ENCODE results near the gene RALGDS. TPM values are rescaled to one million over a fixed set of nuclear protein-coding genes. Genes with fewer than 3 reads are reported as not detected.

The RALGDS gene
- total RNA-seq, 1 experiment from 2014 or later: 22.9 TPM

DNA sequence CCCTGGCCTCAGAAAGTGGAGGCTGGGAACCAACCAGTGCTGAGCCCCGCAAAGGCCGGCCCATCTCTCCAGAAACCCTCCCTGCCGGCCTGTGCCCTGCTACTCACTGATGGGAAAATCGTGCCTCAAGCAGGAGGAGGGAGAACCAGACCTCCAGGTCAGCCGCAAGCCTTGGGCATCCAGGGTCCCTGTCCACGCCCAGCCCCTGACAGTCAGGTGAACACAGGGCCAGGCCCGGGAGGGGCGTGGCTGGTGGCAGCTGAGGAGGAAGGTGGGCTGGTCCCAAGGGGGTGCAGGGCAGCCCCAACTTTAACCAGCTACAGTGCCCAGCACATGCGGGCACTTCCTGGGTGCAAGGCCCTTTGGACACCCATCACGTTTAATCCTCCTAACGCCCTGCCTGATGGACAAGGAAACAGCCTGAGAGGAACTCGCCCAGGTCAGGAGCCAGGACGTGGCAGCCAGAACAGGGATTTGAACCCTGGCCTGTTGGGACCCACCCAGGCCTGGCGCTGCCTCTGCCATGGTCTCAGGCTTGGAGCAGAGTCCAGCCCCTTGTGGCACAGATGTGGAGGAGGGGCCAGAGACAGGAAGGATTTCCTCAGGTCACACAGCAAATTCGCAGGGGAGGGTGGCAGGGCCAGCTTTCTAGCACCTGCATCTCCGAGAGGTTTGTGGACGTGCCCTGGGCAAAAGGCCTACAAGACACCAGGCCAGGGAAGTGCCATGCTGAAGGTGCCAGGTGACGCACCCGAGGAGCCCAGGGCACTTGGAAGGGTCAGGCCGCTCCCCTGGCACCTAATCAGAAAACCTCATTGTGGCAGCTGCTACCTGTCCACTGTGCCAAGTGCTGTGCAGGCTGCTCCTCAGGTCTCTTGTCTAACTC, 4.5 kb downstream of the RALGDS start (continued):
- no peak for TF ChIP-seq ZNF423 (CRISPR knock-in tag; IDR thresholded peaks at IDR 0.05)
- no peak for TF ChIP-seq TEAD1 (CRISPR knock-in tag; IDR thresholded peaks at IDR 0.05)
- TF ChIP-seq NFE2L1 (CRISPR knock-in tag; IDR thresholded peaks at IDR 0.05): no peak
- TF ChIP-seq, protein P1, sequence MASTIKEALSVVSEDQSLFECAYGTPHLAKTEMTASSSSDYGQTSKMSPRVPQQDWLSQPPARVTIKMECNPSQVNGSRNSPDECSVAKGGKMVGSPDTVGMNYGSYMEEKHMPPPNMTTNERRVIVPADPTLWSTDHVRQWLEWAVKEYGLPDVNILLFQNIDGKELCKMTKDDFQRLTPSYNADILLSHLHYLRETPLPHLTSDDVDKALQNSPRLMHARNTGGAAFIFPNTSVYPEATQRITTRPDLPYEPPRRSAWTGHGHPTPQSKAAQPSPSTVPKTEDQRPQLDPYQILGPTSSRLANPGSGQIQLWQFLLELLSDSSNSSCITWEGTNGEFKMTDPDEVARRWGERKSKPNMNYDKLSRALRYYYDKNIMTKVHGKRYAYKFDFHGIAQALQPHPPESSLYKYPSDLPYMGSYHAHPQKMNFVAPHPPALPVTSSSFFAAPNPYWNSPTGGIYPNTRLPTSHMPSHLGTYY (CRISPR knock-in tag; IDR thresholded peaks at IDR 0.05): no peak
- no peak for TF ChIP-seq AR (CRISPR knock-in tag; IDR thresholded peaks at IDR 0.05)
- TF ChIP-seq SMAD4 (CRISPR knock-in tag; IDR thresholded peaks at IDR 0.05): no peak

DNA sequence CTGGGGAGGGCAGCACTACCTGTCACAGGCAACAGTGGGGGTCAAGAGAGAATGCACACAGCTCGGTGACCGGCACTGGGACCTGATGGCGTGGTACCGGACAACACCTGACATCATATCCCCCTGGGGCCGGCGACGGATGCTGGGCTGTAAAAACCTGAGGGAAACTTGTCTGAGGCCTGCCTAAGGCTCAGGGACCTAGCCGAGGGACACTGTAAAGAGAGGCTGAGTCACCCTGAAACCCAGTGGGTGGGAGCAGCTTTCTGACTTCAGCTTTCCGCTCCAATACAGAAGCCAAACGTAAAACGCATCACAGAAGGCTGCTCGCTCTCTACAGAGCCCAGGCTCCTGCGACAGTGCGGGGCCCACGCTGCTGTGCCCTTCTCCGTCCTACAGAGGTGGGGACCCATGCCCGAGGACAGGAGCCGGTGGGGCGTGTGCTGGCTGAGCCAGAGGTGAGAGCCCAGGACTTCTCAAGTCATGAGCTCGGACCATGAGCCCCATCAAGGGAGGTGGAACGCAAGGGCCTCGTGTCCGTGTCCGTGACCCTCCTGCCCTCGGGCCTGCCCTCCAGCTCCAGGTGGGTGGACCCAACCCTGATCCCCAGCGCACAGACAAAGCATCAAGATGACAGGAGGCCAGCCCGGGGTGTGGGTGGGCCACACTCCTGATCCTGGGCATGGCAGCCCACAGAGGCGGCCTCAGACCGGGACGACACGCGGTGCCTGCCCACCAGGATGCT, 5.3 kb downstream of the RALGDS start:
- no peak overlapping the region for H3K27ac Mint-ChIP-seq
- ChIA-PET POLR2A (no interaction called here), CTCF (interaction anchor here (0.9 to 6.0 kb wide), 3 partner anchors 12 to 31 kb away, joined by 4 to 70 read pairs (median 21); no protein-coding TSS in a partner anchor)
- no peak for TF ChIP-seq STAT6 (CRISPR knock-in tag; conservative IDR thresholded peaks at IDR 0.05; ENCODE audit: low read depth)
- no peak for TF ChIP-seq CREM (CRISPR knock-in tag; IDR thresholded peaks at IDR 0.05)
- TF ChIP-seq, protein P2, sequence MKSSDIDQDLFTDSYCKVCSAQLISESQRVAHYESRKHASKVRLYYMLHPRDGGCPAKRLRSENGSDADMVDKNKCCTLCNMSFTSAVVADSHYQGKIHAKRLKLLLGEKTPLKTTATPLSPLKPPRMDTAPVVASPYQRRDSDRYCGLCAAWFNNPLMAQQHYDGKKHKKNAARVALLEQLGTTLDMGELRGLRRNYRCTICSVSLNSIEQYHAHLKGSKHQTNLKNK (CRISPR knock-in tag; IDR thresholded peaks at IDR 0.05): no peak
- TF ChIP-seq ZNF121 (CRISPR knock-in tag; IDR thresholded peaks at IDR 0.05): no peak
- TF ChIP-seq ZNF263 (CRISPR knock-in tag; IDR thresholded peaks at IDR 0.05; ENCODE audit: low read depth): no peak
- TF ChIP-seq NR1H2 (CRISPR knock-in tag; IDR thresholded peaks at IDR 0.05): no peak
- no peak for TF ChIP-seq FOXK1 (CRISPR knock-in tag; IDR thresholded peaks at IDR 0.05)
- TF ChIP-seq, protein P1 (CRISPR knock-in tag; IDR thresholded peaks at IDR 0.05): no peak
- TF ChIP-seq ZNF138 (CRISPR knock-in tag; conservative IDR thresholded peaks at IDR 0.05): no peak
- no peak for TF ChIP-seq FOXJ3 (CRISPR knock-in tag; IDR thresholded peaks at IDR 0.05; ENCODE audit: borderline replicate concordance)
- TF ChIP-seq TEAD1 (CRISPR knock-in tag; IDR thresholded peaks at IDR 0.05): no peak
- no peak for TF ChIP-seq FOXP4 (CRISPR knock-in tag; IDR thresholded peaks at IDR 0.05)
- TF ChIP-seq CTCF (IDR thresholded peaks at IDR 0.05): no peak
- no peak for TF ChIP-seq NFYB (CRISPR knock-in tag; conservative IDR thresholded peaks at IDR 0.05; ENCODE audit: low read depth)
- TF ChIP-seq ZNF671 (CRISPR knock-in tag; IDR thresholded peaks at IDR 0.05): no peak
- no peaks in the 10 kb centered on the region for H3K36me3 Mint-ChIP-seq
- H3K4me3 Mint-ChIP-seq: no peak overlapping the region
- DNase-seq (ENCODE audit: low spot score) (no peak), ATAC-seq (no peak)
- peaks cover 31% of the 10 kb centered on the region for H3K27me3 Mint-ChIP-seq (ENCODE audit: low read depth)
- peaks cover 9% of the 10 kb centered on the region for H3K4me1 Mint-ChIP-seq
- H3K9me3 Mint-ChIP-seq: no peaks in the 10 kb centered on the region

Data from WTC11 (cell line).